ENCODE measurements around the gene LHPP.
A peak's percentile ranks its signal among the peaks of the same experiment; 100 is the strongest.

GRCh38 chr10:124493214-124493882, 31.7 kb downstream of the LHPP start:
- TF ChIP-seq POLR2A (IDR thresholded peaks at IDR 0.05; ENCODE audit: low read depth, low read length) (no peak), POLR2AphosphoS5 (IDR thresholded peaks at IDR 0.05; ENCODE audit: low read depth, low read length) (no peak), TAF1 (IDR thresholded peaks at IDR 0.05; ENCODE audit: low read depth, low read length) (no peak), SPI1 (IDR thresholded peaks at IDR 0.05; ENCODE audit: low read depth, low read length) (0 out of 2 replicates have a peak, but pooled peaks have one; percentile 13), POU2F2 (IDR thresholded peaks at IDR 0.05; ENCODE audit: low read depth, low read length) (no peak)
